Measurements from ENCODE around the gene UBA1.

UBA1 gene

DNA sequence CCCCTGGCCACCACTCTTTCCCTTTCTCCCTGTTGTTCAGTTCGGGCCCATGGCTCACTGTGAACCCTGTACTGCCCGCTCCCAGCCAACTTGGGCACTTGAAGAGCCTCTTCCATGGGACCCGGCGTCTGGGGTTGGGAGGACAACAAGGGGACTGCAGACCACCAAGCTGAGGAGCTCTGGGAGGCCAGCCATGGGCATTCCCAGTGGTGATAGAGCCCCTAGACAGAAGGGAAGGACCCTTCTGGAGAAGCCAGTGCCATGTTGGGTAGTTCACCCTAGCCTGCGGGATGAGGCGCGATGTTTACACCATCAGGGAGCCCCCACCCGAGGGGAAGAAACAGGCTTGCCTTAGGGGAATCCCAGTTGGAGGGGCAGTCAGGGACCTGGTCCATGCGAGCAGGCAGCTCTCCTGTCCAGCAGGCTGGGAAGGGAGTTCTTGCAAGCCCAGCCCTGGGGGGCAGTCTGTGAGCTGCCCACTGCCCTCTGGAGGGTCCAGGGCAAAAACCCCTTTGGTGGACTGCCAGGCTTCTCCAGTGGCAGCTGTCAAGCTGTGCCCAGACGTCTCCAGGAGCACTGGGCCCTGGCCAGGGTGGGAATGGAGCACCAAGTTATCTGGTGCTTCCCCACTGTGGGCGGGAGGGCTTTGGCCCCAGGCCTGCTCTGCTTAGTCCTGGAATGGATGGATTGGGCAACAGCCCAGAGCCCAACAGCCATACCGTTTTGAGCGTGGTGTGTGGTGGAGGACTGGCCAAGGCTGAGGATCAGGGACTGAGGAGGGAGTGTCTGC is 23.7 kb upstream of the UBA1 start:
- no peak for DNase-seq

DNA sequence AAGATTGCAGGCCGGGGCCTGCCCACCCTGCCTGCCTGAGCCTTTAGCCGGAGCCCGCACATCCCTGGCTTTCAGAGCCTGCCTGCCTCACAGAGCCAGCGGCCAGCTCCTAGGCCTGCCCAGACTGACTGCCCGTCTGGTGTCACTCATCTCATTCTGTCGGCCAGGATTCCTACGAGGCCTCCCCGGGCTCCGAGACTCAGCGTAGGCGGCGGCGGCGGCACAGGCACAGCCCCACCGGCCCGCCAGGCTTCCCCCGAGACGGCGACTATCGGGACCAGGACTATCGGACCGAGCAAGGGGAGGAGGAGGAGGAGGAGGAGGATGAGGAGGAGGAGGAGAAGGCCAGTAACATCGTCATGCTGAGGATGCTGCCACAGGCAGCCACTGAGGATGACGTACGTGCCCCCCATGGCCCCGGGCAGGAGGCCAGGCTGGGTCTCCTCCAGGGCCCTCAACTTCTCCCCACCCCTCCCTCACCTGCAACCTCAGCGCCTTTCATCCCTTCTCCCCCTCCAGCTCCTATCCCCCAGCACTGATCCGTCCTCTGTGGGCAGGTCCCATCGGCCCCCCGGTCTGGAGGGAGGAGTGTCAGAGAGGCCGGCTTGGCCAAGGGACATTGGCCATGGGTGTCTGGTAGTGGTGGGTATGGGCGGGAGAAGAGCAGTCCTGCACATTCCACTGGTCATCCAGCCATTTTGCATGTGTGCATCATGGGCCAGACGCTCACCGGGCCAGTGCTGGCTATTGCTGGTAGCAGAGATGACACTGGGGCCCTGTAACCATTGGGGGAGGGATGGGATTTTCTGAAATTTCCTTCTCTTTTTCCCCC is 22.6 kb upstream of the UBA1 start:
- DNase-seq = no peak

DNA sequence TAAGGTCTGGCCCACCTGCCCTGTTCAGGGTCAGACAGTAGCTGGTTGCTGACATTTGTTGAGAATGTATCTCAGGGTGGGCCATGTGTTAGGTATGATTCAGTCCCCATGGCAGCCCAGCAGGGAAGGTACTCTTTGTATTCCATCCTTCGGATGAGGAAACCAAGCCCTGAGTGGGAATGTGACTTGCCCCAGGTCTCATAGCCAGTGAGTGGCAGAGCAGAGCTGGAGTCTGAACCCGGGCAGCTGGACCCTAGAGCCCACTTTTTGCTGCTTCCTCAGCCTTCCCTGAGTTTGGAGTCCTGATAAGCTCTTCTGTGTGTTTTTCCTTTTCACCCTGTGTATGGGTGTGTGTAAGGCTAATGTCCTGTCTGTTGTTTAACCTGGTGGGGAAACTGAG is 21.6 kb upstream of the UBA1 start:
- DNase-seq = no peak

DNA sequence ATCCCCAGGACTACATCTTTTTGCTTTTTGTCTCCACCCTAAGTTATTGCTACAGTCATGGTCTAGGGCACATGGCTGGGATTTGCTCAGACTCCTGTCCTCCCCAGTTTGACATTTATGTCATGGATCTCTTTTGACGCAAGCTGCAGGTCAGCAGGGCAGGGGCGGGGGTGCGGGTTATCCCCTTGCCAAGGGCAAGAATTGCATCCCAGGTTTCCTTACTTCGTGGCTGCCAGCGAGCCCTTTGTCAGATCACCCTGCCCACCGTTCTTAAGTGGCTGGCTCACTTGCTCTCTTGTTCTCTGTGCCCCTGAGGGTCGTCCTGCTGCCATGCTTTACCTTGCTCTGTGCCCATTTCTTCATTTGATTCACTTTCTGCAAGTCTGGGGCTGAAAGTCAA is 21.1 kb upstream of the UBA1 start:
- no peak for DNase-seq

DNA sequence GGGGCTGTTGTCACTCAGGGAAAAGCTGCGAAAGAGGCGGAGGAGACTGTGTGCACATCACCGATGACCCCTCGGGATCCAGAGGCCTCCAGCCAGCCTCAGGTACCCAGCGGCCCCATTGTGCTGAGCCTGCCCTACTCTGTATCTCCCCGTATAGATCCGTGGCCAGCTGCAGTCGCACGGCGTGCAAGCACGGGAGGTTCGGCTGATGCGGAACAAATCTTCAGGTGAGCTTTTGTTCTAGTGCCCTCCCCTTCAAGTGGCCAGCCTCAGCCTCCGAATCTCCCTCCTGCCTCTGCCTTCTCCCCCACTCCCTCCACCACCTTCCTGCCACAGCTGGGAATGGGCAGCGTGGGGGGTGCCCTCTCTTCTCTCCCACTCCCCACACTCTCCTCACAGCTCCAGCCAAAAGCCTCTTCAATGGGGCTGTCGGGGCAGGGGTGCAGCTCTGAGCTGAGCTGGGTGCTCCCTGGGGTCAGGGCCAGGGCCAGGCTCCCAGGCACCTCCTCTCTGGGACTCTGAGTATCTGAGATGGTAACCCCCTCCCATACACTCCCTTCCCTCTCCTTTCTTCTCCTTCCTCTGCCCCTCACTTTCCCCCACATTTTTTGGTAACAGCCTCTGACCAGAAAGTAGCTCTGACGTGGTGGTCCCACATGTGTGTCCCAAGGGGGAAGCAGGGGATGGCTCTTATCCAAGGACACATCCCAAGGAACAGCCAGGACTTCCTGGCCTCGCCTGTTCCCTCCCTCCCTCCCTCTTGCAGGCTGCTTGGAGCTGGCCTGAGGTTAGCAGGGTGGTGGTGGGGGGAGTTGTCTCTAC is 20.4 kb upstream of the UBA1 start:
- no peak for DNase-seq

DNA sequence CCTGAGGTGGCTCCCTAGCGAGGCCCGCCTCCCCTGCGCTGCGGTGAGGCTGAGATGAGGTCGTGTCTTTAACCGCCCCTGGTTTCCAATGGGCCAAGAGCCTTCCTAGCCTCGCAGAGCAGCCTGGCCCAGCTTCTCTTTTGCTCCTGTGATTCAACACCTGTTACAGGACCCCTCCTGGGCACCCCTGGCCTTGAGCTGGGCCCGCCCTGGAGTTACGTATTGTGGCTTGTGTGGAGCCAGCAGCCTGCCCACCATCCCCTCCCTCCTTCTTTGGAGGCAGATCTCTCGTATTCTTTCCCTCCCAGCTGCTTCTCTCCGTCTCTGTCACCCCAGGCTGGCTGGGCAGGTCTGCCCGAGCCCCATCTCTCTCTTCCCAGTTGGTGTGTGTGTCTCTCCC is 19.3 kb upstream of the UBA1 start:
- DNase-seq = no peak

DNA sequence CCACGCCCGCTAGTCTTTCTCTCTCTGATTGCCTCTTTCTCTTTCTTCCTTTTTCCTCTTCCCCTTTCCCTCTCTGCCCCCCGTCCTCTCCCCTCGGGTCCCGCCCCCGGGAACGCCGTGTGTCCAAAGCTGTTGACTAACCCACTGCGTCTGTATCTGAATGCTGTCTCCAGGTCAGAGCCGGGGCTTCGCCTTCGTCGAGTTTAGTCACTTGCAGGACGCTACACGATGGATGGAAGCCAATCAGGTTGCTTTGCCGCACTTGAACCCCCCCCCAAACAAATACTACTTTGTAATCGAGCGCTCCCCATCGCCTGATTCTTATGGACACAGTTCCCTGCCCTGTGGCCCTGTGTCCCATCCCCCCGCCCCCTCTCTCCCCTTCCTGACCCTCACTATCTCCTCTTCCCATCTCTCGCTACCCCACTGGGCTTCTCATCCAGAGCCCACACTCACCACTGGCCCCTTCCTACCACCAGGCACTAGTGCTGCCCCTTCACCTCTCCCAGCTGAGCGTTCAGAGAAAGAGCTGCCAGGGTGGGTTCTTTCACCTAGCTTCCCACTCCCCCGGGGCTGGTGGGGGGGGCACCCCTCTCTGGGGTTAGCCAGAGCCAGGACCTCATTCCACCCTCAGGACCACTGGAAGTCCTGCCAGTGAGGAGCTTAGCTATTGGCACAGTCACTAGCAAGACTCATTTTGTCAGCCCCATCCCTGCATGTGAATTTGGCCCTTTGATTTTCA is 18.6 kb upstream of the UBA1 start:
- no peak for DNase-seq

DNA sequence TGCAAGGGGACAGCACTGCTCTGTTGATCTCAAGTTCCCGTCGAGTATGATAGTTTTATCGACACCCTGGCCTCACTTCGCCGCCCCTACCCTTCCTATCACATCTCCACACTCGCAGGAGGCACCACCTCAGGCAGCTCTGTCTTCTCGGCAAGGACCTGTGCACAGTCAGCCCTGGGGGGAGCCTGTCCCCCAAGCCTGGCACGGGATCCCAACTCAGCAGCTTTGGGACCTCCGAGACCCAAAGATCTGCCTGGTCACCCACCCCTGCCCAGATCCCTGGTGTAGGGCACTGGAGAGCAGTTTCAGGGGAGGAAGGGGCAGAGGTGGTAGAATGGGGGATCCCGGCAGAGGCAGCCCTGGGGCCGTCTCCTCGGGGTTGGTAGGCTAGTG is 18.0 kb upstream of the UBA1 start:
- no peak for DNase-seq

DNA sequence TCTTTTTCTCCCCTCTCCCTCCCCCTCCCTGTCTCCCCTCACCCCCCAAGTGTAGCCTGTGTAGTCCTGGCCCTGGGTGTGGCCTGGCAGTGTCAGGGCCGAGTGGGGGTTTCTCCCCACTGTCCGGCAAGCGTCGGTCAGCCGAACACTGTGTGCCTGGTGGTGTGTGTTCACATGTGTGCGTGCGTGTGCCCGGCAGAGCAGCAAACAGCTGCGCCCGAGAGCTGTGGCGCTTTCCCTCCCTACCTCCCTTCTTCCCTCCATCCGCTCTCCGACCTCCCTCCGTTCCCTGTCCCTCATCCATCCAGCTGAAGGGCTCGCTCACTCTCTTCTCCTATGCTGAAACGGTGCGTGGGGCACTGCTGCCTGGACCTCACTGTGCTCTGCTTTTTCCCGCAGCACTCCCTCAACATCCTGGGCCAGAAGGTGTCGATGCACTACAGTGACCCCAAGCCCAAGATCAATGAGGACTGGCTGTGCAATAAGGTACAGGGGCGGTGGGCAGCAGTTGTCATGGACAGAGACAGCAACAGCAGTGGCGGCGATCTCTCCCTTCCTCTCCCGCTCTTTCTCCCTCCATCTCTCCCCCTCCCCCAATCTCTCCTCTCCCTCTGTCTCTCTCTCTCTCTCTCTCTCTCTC is 17.4 kb upstream of the UBA1 start:
- DNase-seq = no peak

DNA sequence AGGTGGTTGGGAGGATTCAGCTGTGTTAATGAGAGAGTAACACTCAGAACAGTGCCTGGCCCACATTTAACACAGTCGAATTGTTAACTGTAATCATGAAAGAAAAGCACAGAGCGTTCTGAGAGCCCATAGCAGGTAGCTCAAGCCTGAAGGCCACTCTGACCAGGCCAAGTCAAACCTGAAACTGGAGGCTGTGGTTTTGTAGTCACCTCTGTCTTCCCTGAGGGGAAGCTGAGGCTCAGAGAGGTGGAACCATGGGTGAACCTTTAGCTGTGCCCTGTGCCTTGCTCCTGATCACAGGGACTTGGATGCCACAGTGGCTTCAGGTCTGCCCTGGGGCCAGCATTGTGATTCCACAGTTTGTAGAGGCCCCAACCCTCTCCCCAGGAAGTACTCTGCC is 16.6 kb upstream of the UBA1 start:
- DNase-seq = no peak

DNA sequence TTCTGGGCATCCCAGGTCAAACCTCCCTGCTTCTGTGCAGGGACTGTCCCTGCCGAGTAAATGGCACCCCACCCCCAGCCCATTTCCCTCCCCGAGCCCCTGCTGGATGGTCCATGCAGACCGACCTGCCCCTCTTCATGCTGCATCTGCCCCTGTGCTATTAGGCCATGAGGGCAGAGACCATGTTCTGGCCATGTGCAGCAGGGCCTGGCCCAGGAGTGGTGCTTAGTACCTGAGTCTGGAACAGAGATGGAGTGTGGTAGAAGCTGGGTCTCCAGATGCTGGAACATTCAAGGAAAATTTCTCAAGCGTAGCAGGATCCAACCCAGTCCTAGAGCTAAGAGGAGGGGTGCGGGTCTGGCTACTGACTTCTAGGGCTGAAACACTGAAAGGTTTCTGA is 15.3 kb upstream of the UBA1 start:
- no peak for DNase-seq

DNA sequence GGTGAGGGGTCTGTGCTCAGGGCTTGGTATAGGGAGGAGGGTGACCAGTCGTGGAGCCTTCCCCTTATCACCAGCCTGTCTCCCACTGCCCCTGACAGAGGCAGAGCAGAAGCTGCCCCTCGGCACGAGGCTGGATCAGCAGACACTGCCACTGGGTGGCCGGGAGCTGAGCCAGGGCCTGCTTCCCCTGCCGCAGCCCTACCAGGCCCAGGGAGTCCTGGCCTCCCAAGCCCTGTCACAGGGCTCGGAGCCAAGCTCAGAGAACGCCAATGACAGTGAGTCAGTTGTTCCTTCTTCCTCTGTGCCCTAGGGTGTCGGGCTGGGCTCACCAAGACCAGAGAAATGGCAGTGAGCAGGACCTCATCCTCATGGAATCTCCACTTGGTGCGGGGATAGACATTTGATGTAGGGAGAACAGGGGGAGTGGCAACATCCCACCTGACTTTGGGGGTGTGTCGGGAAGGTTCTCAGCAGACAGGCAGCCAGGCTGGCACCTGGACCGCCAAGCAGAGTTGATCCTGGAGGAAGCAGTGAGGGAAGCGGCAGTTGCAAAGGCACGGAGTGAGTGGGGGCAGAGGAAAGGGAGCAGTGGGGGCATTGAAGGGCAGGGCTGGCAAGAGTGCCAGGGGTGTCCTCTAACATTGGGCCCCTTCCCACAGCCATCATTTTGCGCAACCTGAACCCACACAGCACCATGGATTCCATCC is 14.3 kb upstream of the UBA1 start:
- DNase-seq = no peak

DNA sequence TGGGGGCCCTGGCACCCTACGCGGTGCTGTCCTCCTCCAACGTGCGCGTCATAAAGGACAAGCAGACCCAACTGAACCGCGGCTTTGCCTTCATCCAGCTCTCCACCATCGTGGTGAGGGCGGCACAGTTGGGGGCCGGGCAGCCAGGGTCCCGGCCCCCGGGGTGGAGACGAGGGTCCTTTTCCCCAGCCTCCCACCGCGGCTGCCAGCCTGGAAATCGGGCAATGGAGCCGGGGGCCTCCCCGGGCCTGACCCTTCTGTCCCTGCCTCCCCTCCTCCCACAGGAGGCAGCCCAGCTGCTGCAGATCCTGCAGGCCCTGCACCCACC is 13.7 kb upstream of the UBA1 start:
- no peak for DNase-seq

DNA sequence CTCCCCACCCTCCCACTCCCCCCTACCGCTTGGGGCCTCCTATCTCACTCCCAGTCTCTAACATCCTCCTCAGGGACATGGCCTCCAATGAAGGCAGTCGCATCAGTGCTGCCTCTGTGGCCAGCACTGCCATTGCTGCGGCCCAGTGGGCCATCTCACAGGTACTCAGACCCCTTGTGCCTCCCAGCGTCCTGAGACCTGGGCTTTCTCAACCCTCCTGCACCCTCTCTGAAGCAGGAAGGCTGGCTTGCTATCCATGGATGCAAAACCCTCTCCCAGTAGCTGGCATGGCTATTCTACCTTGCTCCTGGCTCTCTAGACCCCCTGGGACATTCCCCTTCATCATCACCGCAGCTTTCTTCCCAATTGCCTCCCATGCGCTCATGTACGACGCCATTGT is 13.3 kb upstream of the UBA1 start:
- DNase-seq = no peak

DNA sequence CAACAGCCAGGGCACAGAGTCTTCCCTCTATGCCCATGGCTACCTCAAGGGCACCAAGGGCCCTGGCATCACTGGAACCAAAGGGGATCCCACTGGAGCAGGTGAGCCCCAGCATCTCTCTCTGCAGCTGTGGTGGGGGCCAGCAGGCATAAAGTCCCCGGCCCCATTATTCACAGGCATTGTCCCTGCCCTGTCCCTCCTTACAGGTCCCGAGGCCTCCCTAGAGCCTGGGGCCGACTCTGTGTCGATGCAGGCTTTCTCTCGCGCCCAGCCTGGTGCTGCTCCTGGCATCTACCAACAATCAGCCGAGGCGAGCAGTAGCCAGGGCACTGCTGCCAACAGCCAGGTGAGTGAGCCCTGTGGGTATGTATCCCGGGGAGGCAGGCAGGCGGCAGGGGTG is 12.3 kb upstream of the UBA1 start:
- no peak for DNase-seq

DNA sequence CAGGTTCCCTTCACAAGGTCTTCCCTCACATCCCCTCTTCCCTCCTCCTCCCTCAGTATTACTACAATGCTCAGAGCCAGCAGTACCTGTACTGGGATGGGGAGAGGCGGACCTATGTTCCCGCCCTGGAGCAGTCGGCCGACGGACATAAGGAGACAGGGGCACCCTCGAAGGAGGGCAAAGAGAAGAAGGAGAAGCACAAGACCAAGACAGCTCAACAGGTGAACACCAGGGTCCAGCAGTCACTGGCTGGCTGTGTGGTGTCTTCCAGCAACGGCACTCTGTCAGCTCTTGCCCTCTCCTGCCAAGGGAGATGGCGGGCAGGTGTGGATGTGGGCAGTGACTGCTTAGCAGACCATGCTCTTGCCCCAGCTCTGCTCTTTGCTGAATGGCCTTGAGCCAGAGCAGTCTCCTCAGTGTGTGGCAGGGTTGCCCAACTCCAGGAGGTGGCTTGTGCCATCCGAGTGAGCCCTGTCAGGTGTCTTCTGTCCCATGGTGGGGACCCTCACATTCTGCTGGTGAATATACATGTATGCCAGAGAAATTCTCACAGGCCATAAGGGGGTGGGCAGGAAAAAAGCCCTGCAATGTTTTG is 11.4 kb upstream of the UBA1 start:
- no peak for DNase-seq

DNA sequence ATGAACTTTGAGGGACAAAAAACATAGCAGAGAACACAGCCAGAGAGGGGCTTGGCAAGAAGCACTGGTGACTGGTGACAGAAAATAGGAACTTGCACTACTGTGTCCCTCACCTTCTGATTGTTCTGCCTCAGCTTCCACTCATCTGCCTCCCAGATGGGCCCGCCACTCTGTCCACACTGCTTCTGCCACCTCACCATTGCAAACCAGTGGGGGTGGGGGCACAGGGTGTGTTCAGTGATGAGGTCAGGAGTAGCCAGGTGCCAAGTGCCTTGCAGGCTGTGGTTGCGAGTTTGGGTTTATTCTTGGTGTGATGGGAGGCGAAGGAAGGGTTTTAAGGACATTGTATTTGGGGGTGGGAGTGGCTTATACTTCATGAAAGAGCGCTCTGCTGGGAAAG is 9.1 kb upstream of the UBA1 start:
- DNase-seq = no peak

DNA sequence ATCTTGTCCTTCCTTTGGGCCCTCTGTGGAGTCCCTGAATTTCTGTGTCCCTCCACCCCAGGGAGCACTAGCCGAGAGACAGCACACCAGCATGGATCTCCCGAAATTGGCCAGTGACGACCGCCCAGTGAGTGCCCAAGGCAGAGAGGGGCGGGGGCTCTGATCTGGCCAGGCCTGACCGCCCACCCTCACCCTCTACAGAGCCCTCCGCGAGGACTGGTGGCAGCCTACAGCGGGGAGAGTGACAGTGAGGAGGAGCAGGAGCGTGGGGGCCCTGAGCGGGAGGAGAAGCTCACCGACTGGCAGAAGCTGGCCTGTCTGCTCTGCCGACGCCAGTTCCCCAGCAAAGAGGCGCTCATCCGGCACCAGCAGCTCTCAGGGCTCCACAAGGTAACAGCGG is 8.4 kb upstream of the UBA1 start:
- no peak for DNase-seq

DNA sequence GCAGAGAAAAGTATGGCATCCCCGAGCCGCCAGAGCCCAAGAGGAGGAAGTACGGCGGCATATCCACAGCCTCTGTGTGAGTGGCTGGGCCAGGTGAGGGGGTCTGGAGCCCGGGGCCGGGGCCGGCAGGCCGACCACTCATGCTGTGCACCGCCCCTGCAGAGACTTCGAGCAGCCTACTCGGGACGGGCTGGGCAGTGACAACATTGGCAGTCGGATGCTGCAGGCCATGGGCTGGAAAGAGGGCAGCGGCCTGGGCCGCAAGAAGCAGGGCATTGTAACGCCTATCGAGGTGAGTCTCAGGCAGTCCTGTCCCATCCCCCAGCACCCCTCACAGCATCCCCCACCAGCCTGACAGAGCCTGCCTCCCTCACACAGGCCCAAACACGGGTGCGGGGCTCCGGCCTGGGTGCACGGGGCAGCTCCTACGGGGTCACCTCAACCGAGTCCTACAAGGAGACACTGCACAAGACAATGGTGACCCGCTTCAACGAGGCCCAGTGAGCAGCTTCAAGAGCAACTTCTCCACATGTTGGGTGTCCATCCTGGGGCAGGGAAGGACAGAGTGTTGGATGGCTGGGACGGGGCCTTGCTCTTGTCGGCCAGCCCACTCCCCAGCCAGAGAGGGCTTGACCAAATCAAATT is 7.4 kb upstream of the UBA1 start:
- DNase-seq = no peak

DNA sequence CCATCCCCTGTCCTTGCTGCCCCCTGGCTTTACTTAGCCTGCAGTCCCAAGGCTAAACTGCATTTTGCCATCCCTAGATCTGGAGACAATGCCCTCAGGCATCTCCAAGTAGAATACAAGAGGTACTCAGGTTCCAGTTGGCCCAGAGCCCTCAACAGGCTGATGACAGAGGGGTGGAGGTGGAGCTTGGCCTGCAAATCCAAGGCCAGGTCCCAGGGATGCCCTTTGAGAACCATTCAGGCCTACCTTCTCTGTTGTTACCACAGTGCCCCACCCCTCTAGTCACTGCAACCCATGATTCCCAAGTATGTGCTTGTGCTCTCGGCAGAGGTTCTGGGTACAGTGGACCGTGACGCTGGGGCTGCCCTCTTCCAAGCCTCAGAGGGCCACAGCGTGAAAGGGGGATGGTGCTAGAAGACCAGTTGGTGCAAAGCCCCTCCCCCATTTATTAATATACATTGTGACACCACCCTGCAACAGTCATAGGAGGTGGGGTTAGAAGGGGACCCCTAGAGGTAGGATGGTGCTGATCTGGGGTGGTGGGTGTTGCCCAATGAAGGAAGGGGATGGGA is 6.4 kb upstream of the UBA1 start:
- DNase-seq = no peak
